Measurements from ENCODE around the gene PCGF6.
"Not testable (repeated sequence)": the region's sequence is repeated elsewhere in the genome, so short reads cannot be mapped to it uniquely, and the experiment has no call there.

The PCGF6 gene

GRCh38 chr10:103262229-103262628 is 88.7 kb downstream of the PCGF6 start:
- DNase-seq (ENCODE audit: low read depth), result no peak
- TF ChIP-seq CTCF (IDR thresholded peaks at IDR 0.05; ENCODE audit: control insufficient read depth, insufficient read depth, low read depth, low read length, missing control alignments), result no peak
- no peak overlapping the region for H3K4me3 ChIP-seq (ENCODE audit: control insufficient read depth, low read depth, low read length)

DNA sequence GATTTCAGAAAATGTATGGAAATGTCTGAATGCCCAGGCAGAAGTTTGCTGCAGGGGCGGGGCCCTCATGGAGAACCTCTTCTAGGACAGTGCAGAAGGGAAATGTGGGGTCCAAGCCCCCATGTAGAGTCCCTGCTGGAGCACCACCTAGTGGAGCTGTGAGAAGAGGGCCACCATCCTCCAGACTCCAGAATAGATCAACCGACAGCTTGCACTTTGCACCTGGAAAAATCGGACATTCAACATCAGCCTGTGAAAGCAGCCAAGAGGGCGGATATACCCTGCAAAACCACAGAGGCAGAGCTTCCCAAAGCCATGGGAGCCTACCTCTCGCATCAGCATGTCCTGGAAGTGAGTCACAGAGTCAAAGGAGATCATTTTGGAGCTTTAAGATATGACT is 91.0 kb downstream of the PCGF6 start:
- no peak for TF ChIP-seq CTCF (IDR thresholded peaks at IDR 0.05; ENCODE audit: control insufficient read depth, insufficient read depth, low read depth, low read length, missing control alignments)
- no peak overlapping the region for H3K4me3 ChIP-seq (ENCODE audit: control insufficient read depth, low read depth, low read length)
- DNase-seq (ENCODE audit: low read depth), result no peak

DNA sequence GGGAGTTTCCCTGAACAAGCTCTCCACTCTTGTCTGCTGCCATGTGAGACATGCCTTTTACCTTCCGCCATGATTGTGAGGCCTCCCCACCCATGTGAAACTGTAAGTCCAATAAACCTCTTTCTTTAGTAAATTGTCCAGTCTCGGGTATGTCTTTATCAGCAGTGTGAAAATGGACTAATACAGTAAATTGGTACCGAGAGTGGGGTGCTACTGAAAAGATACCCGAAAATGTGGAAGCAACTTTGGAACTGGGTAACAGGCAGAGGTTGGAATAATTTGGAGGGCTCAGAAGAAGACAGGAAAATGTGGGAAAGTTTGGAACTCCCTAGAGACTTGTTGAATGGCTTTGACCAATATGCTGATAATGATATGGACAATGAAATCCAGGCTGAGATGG is 92.0 kb downstream of the PCGF6 start:
- DNase-seq (ENCODE audit: low read depth); H3K4me3 ChIP-seq (ENCODE audit: control insufficient read depth, low read depth, low read length): not testable (repeated sequence)

DNA sequence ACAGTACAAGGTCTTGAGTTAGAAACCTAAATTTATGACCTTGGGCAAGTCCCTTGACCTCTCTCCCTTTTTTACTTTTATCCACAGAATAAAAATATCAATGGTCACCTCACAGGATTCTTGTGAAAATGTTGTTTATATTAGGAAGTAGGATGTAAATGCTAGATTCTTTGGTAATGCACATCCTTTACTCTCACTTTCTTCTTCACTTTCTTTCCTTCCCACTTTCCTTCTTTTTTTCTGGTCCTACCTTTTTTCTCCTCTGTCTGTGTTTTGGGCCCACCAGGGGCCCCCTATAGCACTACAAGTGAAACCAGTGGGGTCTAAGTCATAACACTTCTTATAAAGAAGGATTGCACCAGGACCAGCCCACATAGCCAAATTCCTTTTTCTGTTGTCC is 93.1 kb downstream of the PCGF6 start:
- no peak for TF ChIP-seq CTCF (IDR thresholded peaks at IDR 0.05; ENCODE audit: control insufficient read depth, insufficient read depth, low read depth, low read length, missing control alignments)
- H3K4me3 ChIP-seq (ENCODE audit: control insufficient read depth, low read depth, low read length), result no peak overlapping the region
- no peak for DNase-seq (ENCODE audit: low read depth)

- H3K4me3 ChIP-seq (ENCODE audit: control insufficient read depth, low read depth, low read length), result no peak overlapping the region
- TF ChIP-seq CTCF (IDR thresholded peaks at IDR 0.05; ENCODE audit: control insufficient read depth, insufficient read depth, low read depth, low read length, missing control alignments), result no peak
- no peak for DNase-seq (ENCODE audit: low read depth)
Measured at GRCh38 chr10:103256613-103257012, 94.3 kb downstream of the PCGF6 start.

- TF ChIP-seq CTCF (IDR thresholded peaks at IDR 0.05; ENCODE audit: control insufficient read depth, insufficient read depth, low read depth, low read length, missing control alignments), result no peak
- no peak overlapping the region for H3K4me3 ChIP-seq (ENCODE audit: control insufficient read depth, low read depth, low read length)
- DNase-seq (ENCODE audit: low read depth), result no peak
Measured at GRCh38 chr10:103254538-103255325, 96.2 kb downstream of the PCGF6 start.

- no peak for DNase-seq (ENCODE audit: low read depth)
- no peak overlapping the region for H3K4me3 ChIP-seq (ENCODE audit: control insufficient read depth, low read depth, low read length)
- TF ChIP-seq CTCF (IDR thresholded peaks at IDR 0.05; ENCODE audit: control insufficient read depth, insufficient read depth, low read depth, low read length, missing control alignments), result no peak
Measured at GRCh38 chr10:103254113-103254512, 96.8 kb downstream of the PCGF6 start.
